ENCODE data around the gene PACS2. TPM values are rescaled to one million over a fixed set of nuclear protein-coding genes. Genes with fewer than 3 reads are reported as not detected.

Gene PACS2
- total RNA-seq, 2 donors from 2014 or later = 48.5 to 124 TPM

- Histone ChIP-seq H3K9me3 (no peaks in the 10 kb centered on the region), H3K27ac (no peak overlapping the region), H3K4me3 (no peak overlapping the region), H3K27me3 (replicated peaks; ENCODE audit: insufficient read depth) (no peaks in the 10 kb centered on the region), H3K36me3 (peaks cover 0 to 5% of the 10 kb centered on the region in 2 donors), H3K4me1 (replicated peaks) (no peaks in the 10 kb centered on the region)
- DNase-seq (ENCODE audit: low spot score) = no peak
- intact Hi-C loops (cut with DNase I) = no loop called here
- TF ChIP-seq POLR2AphosphoS5 (IDR thresholded peaks at IDR 0.05) (no peak), CTCF (IDR thresholded peaks at IDR 0.05) (no peak)
- WGBS = 93% methylated on average over 27 of the region's 27 CpGs
Measured at GRCh38 chr14:105355049-105355575, 40.6 kb downstream of the PACS2 start.

DNA sequence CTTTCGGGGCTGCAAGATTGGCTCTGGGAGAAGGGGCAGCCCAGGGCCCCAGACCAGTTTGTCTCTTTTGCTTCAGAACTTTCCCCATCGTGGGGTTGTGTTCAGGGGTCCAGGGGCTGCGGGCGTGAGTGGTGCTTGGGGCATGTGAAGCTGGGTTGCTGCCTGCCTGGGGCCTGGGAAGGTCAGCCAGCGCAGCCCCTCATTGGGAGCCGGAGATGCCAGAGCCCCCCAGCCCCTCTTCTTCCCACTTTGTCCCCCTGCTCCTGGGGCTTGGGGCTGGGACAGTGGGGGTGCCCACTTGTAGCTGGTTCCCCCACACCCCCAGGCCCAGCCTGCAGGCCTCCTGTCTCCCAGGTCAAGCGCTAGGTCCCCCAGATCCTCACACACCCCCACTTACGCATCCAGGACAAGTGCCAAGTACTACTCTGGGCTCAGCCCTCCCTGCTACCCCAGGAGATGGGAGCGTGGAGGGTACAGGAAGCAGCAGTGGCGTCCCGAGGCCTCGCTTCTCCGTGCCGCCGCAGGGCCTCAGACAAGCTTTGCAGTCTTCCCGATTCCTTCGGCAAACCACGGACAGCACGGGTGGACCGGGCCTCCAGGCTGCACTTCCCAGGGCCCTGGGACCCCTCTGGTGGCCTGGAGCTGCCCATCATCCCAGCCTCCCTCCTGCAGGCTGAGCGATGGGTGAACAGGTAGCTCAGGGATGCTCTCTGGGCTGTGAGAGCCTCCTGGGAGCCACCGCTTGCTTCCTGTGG, 41.5 kb downstream of the PACS2 start:
- intact Hi-C loops (cut with DNase I) = no loop called here
- no peak for DNase-seq (ENCODE audit: low spot score)
- Histone ChIP-seq H3K9me3 (no peaks in the 10 kb centered on the region), H3K27ac (no peak overlapping the region), H3K27me3 (replicated peaks; ENCODE audit: insufficient read depth) (no peaks in the 10 kb centered on the region), H3K36me3 (peaks cover 0 to 5% of the 10 kb centered on the region in 2 donors), H3K4me3 (no peak overlapping the region), H3K4me1 (replicated peaks) (no peaks in the 10 kb centered on the region)
- TF ChIP-seq CTCF (IDR thresholded peaks at IDR 0.05) (no peak), POLR2A (IDR thresholded peaks at IDR 0.05) (no peak), POLR2AphosphoS5 (IDR thresholded peaks at IDR 0.05) (no peak)
- 96% methylated on average over 22 of the region's 22 CpGs for WGBS

- intact Hi-C loops (cut with DNase I) = no loop called here
- Histone ChIP-seq H3K9me3 (no peaks in the 10 kb centered on the region), H3K36me3 (peaks cover 0 to 5% of the 10 kb centered on the region in 2 donors), H3K27me3 (replicated peaks; ENCODE audit: insufficient read depth) (no peaks in the 10 kb centered on the region), H3K4me3 (no peak overlapping the region), H3K27ac (no peak overlapping the region), H3K4me1 (replicated peaks) (no peaks in the 10 kb centered on the region)
- DNase-seq (ENCODE audit: low spot score) = no peak
- TF ChIP-seq POLR2A (IDR thresholded peaks at IDR 0.05) (no peak), CTCF (IDR thresholded peaks at IDR 0.05) (no peak), POLR2AphosphoS5 (IDR thresholded peaks at IDR 0.05) (no peak)
- 79% methylated on average over 9 of the region's 9 CpGs for WGBS
Measured at GRCh38 chr14:105356927-105357326, 42.4 kb downstream of the PACS2 start.

DNA sequence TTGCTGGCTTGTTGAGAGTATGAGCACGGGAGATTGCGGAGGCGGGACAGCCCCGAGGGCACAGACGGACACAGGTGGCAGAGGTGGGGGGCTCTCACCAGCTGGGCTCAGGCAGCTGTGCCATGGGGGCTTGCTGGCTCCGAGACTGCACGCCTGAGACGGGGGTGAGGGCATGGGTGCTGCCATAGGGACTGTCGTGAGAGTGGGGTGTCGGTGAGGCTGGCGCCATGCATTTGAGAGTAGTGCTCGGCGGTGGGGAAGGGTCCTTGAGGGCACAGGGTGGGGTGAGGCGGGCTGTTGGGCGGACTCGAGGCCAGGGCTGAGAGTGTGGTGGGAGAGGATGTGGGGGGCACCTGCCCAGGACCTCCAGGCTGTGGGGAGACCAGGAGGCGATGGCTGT, 43.1 kb downstream of the PACS2 start:
- intact Hi-C loops (cut with DNase I) = no loop called here
- Histone ChIP-seq H3K9me3 (no peaks in the 10 kb centered on the region), H3K4me3 (no peak overlapping the region), H3K27me3 (replicated peaks; ENCODE audit: insufficient read depth) (no peaks in the 10 kb centered on the region), H3K36me3 (peaks cover 0 to 5% of the 10 kb centered on the region in 2 donors), H3K27ac (no peak overlapping the region), H3K4me1 (replicated peaks) (no peaks in the 10 kb centered on the region)
- no peak for TF ChIP-seq POLR2AphosphoS5 (IDR thresholded peaks at IDR 0.05)
- no peak for TF ChIP-seq CTCF (IDR thresholded peaks at IDR 0.05)
- no peak for DNase-seq (ENCODE audit: low spot score)
- WGBS = 92% methylated on average over 17 of the region's 17 CpGs

Data from prostate gland (tissue), 2 donors.